ENCODE measurements around the gene COL16A1.

The COL16A1 gene

GRCh38 chr1:31644560-31645273 is 59.1 kb downstream of the COL16A1 start, which contains the start of gene PEF1 (continued):
- 0 out of 2 replicates have a peak, but pooled peaks have one; percentile 14 for TF ChIP-seq PRDM4 (tag by site-specific recombination; IDR thresholded peaks at IDR 0.05)
- TF ChIP-seq ZNF16 (tag by site-specific recombination; IDR thresholded peaks at IDR 0.05; ENCODE audit: low read depth) = no peak
- no peak for TF ChIP-seq MZF1 (tag by site-specific recombination; IDR thresholded peaks at IDR 0.05; ENCODE audit: borderline replicate concordance)
- TF ChIP-seq KLF17 (tag by site-specific recombination; IDR thresholded peaks at IDR 0.05) = peak; percentile 47; the same call in 1 of the 2 replicates
- TF ChIP-seq ZSCAN23 (tag by site-specific recombination; IDR thresholded peaks at IDR 0.05) = no peak
- TF ChIP-seq ZSCAN4 (tag by site-specific recombination; IDR thresholded peaks at IDR 0.05) = peak; percentile 83
- TF ChIP-seq ZNF449 (tag by site-specific recombination; IDR thresholded peaks at IDR 0.05) = no peak
- TF ChIP-seq ZNF214 (tag by site-specific recombination; IDR thresholded peaks at IDR 0.05; ENCODE audit: borderline replicate concordance) = no peak
- TF ChIP-seq ZNF626 (tag by site-specific recombination; IDR thresholded peaks at IDR 0.05) = no peak
- TF ChIP-seq ZNF785 (tag by site-specific recombination; IDR thresholded peaks at IDR 0.05) = no peak
- no peak for TF ChIP-seq ZNF548 (tag by site-specific recombination; IDR thresholded peaks at IDR 0.05)
- no peak for TF ChIP-seq ZNF37A (tag by site-specific recombination; IDR thresholded peaks at IDR 0.05)
- TF ChIP-seq ZNF112 (tag by site-specific recombination; IDR thresholded peaks at IDR 0.05) = no peak
- no peak for TF ChIP-seq ZNF157 (tag by site-specific recombination; IDR thresholded peaks at IDR 0.05)
- TF ChIP-seq PATZ1 (tag by site-specific recombination; IDR thresholded peaks at IDR 0.05) = peak; percentile 66; the same call in 1 of the 2 replicates
- no peak for TF ChIP-seq ZBTB1 (tag by site-specific recombination; IDR thresholded peaks at IDR 0.05)
- peak; percentile 41; the same call in 1 of the 2 replicates for TF ChIP-seq ZNF777 (tag by site-specific recombination; IDR thresholded peaks at IDR 0.05; ENCODE audit: borderline replicate concordance)
- TF ChIP-seq ZNF645 (tag by site-specific recombination; IDR thresholded peaks at IDR 0.05) = no peak
- no peak for TF ChIP-seq ZNF175 (tag by site-specific recombination; IDR thresholded peaks at IDR 0.05)
- peak; percentile 94 for TF ChIP-seq ZEB2 (tag by site-specific recombination; IDR thresholded peaks at IDR 0.05)
- TF ChIP-seq ZNF639 (tag by site-specific recombination; IDR thresholded peaks at IDR 0.05) = peak; percentile 87
- peak; percentile 80; the same call in 1 of the 2 replicates for TF ChIP-seq ZNF501 (tag by site-specific recombination; IDR thresholded peaks at IDR 0.05)
- TF ChIP-seq ZNF692 (tag by site-specific recombination; IDR thresholded peaks at IDR 0.05) = peak; percentile 85; the same call in 1 of the 2 replicates
- no peak for TF ChIP-seq HOXA7 (CRISPR knock-in tag; IDR thresholded peaks at IDR 0.05; ENCODE audit: borderline replicate concordance)
- TF ChIP-seq ZNF169 (tag by site-specific recombination; IDR thresholded peaks at IDR 0.05) = no peak
- peak; percentile 24; the same call in 1 of the 2 replicates for TF ChIP-seq GLIS1 (tag by site-specific recombination; IDR thresholded peaks at IDR 0.05)
- TF ChIP-seq ZNF23 (tag by site-specific recombination; IDR thresholded peaks at IDR 0.05; ENCODE audit: borderline replicate concordance) = no peak
